GM12892 (cell line): Measurements from ENCODE around the gene FGF4.

Experiments used
- DNase-seq: peaks from one replicate; pipeline ENCODE4 v3.0.0; 2011; ENCODE audit not compliant: insufficient read length
- FAIRE-seq: peaks from 2 replicates; lab custom pipeline; 2011; peaks lifted over from hg19 to GRCh38; lab: Jason Lieb, UNC
- POLR2A ChIP-seq: IDR thresholded peaks from 2 replicates; pipeline ENCODE4 v1.6.1; 2011; ENCODE audit warnings: low read depth, low read length, control low read depth
- POLR2AphosphoS5 ChIP-seq: IDR thresholded peaks from 2 replicates; pipeline ENCODE4 v1.6.1; 2011; ENCODE audit warnings: low read depth, low read length, control low read depth
- TAF1 ChIP-seq: IDR thresholded peaks from 2 replicates; pipeline ENCODE4 v1.6.1; 2011; ENCODE audit warnings: low read depth, mild to moderate bottlenecking, control low read depth, low read length, borderline replicate concordance

The FGF4 gene

DNA sequence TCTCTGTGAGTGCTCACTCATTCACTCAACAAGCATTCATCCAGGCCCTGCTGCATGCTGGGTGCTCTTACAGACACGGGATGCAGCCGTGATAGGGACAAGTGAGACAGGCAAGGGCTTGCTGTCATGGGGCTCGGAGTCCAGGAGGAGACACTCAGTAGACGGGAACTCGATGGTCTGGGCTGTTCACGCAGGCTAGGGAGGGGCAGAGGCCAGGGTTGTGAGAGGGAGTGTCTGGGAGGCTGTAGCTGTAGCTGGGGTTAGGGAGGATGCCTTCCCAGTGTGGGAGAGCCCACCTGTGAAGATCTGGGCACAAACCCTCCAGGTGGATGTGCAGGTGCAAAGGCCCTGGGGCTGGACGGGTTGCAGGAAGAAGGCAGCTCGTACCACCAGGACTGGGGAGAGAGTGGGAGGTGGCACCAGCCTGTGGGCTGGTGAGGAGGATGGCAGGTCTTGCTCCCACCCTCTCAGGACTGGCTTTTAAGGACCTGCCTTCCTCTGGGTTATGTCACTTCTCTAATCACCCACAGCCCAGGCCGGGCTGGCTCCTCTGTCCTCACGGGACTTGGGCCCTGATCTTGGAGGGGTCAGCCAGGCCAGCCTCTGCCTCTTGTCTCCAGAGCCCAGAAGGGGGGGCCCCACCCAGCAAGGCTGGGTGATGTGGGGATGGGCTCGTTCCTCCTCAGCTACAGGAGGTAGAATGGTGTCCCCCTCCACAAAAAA lies 24.1 kb downstream of the FGF4 start:
- FAIRE-seq (no peak), DNase-seq (no peak)
- no peak for TF ChIP-seq POLR2A
- TF ChIP-seq TAF1: no peak
- no peak for TF ChIP-seq POLR2AphosphoS5

DNA sequence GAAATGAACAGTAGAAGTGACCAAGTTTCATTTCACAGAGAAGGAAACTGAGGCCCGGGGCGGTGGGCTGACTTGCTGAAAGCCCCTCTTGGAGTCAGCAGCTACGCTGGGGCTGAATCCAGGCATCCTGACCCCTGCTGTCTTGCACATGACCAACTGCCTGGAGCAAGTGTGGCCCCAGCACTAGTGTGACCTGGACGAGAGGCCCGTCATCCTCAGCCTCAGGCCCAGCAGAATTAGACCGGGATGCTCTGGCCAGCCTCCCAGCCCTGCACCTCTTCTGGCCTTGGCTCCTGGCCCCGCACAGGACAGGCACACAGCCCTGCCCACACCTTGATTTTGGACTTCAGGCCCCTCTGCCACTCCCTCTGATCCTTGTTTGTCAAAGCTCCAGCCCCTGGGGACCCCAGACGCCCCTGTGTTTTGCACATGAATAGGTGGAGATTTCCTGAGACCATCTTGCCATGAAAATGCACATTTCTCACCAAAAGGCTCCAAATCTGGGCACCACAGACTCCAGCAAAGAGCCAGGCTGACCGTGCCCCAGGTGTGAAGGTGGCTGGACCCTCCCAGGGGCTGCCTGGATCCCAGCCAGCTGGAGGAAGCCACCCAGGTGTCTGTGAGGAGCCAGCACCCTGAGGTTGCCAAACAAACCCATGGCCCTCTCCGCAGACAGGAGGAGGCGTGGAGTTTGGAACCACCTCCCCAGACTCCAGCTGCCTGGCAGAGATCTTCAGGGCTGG lies 24.9 kb downstream of the FGF4 start:
- DNase-seq (no peak), FAIRE-seq (no peak)
- TF ChIP-seq POLR2AphosphoS5 (no peak), TAF1 (no peak), POLR2A (no peak)

DNA sequence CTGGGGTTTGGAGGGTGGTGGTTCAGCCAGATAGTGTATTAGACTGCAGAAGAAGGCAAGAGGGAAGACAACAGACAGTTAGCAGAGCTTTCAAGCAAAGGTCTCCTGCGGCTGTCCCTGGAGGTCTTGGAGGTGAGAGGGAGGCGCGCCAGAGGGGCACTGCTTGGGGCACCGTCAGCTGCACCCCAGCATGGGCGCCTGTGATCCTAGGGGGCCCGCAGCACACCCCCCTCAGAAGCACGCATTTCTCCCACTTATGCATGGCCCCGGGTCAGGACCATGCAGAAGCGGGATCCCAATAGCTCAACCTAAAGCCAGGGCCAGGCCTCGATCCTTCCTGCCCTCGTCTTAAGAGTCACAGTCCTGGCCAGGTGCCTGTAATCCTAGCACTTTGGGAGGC lies 26.5 kb downstream of the FGF4 start:
- no peak for TF ChIP-seq POLR2AphosphoS5
- no peak for TF ChIP-seq TAF1
- no peak for TF ChIP-seq POLR2A
- FAIRE-seq (no peak), DNase-seq (no peak)

DNA sequence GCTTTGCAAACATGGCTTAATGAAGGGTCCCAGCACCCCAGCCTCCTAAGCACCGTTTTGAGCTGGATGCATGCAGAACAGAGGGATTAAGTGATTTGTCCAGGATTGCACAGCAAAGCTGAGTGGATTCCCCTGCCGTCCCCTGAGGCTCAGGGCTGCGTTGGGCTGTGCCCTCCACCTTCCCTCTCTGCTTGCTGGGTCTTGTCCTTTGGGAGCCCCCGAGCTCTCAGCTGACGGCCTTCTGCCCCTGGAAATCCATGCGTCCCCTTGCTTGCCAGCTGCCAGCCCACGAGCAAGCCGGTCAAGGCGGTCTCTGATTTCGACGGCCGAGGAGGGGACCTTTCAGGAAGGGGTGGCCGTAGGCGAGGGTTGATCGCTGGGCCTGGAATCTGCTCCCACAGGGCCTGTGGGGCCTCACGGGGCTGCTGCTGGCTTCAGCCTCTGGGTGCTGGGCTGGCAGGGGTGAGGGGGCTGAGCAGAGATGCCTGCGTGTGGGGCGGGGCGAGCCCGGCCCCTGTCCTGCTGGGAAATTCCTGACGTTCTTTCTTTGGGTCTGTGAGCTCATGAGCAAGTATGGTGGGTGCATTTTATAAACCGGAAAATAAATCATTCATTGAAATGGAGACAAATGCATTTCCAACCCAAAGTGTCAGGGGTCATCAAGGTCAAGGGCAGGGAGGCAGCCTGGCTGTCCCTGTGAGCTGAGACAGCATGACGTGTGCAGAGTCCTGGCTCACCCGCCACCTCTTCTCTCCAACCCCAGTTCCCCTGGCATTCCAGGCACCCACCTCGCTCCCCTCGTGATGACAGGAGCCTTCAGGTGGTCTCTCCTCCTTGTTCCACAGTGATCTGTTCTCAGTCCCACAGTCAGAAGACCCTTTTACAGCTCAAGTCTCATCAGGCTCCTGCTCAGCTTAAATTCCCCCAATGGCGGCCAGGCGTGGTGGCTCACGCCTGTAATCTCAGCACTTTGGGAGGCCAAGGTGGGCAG lies 28.1 kb downstream of the FGF4 start:
- TF ChIP-seq POLR2AphosphoS5: no peak
- no peak for TF ChIP-seq TAF1
- no peak for TF ChIP-seq POLR2A
- no peak for FAIRE-seq
- DNase-seq: no peak

DNA sequence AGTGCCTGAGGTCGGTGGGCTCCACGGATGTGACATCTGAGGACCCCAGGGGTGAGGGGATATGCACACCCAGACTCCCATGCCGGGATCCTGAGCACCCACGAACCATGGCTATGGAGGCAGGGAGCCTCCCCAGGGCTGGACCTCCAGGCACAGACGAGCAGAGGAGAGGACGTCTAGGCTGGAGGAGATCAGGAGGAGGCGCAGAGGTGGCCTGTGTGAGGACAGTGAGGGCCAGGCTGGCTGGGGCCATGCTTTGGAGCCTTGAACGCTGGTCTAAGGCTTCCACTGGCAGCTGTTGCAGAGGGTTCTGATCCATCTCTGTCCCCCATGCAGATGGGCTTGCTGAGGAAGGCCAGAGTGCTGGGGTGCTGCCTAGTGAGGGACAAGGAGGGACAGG lies 29.0 kb downstream of the FGF4 start:
- FAIRE-seq: no peak
- DNase-seq: no peak
- TF ChIP-seq TAF1: no peak
- TF ChIP-seq POLR2AphosphoS5: no peak
- TF ChIP-seq POLR2A: no peak

DNA sequence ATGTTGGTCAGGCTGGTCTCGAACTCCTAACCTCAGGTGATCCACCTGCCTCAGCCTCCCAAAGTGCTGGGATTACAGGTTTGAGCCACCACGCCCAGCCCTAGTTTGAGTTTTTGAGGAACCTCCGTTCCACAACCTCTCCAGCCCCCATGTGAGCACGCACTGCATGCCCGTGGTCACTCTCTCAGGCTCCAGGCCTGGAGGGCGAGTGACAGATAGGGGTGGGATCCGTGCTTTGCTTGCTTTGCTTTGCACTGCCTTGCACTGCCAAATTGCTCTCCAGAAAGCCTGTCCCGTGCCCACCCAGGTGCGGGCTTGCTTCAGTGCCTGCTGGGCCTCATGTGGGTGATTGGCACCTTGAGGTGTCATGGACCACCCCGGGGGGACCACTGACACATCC lies 29.9 kb downstream of the FGF4 start:
- DNase-seq (no peak), FAIRE-seq (no peak)
- no peak for TF ChIP-seq POLR2AphosphoS5
- no peak for TF ChIP-seq TAF1
- no peak for TF ChIP-seq POLR2A

DNA sequence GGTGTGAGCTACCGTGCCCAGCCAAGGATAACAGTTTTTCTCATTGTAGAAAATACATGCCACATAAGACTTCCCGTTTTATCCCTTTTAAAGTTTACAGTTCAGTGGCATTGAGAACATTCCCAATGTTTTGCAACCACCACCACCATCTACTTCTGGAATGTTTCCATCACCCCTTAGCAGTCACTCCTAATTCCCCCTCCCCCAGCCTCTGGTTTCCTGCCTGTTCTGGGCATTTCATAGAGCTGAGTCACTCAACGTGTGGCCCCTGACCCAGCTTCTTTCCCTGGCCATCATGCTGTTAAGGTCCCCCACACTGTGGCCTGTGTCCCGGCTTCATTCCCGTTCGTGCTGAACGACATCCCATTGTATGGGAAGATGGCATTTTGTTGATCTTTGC lies 30.7 kb downstream of the FGF4 start:
- no peak for TF ChIP-seq POLR2AphosphoS5
- TF ChIP-seq TAF1: no peak
- no peak for TF ChIP-seq POLR2A
- no peak for DNase-seq
- no peak for FAIRE-seq

DNA sequence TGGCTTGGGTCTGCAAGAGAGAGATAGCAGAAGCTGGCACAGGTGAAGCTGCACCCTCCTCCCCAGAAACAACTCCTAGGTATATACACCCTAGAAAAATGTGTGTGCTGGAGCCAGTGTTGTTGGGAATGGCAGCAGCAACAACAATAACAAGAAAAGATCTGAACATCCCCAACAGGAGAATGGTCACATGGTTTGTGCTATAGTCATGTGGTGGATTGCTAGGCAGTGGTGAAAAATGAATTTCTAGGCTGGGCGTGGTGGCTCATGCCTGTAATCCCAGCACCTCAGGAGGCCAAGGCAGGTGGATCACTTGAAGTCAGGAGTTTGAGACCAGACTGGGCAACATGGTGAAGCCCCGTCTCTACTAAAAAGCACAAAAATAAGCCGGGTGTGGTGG lies 40.3 kb downstream of the FGF4 start:
- TF ChIP-seq POLR2A (no peak), TAF1 (no peak), POLR2AphosphoS5 (no peak)
- FAIRE-seq (peak; percentile 66), DNase-seq (no peak)

DNA sequence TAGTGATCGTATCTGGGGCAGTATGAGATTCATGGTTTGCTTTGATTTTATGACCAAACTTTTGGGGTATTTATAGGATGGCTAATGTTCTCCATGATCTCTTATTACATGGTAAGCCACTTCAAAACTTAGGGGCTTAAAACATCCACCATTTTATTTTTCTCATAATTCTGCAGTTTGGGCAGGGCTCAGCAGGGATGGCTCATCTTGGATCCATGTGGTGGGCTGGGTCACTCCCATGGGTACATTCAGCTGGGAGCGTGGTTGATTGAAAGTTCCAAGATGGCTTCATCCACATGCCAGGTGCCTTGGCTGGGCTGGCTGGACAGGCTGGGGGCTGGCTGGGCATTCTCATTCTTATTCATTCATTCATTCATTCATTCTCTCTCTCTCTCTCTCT lies 40.8 kb downstream of the FGF4 start:
- no peak for TF ChIP-seq POLR2AphosphoS5
- TF ChIP-seq POLR2A: no peak
- no peak for TF ChIP-seq TAF1
- FAIRE-seq: no peak

DNA sequence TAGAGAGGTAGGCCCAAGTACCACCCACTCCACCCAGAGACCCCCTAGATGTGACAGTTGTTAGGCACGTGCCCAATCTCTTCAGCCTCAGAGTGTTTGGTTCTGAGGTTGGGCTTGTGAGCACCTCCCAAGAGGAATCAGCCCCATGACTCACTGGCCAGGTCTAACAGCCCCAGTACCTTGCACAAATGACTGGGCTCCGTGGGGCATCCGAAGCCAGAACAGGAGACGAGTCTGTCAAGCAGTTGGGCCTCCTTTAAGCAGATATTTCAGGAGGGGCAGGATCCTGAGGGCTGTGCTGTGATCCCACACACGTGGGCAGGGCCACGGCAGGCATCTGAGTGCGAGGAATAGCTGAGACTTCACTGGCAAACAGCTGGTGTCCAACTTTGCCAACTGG lies 42.2 kb downstream of the FGF4 start:
- FAIRE-seq: no peak
- TF ChIP-seq POLR2A: no peak
- TF ChIP-seq TAF1: no peak
- no peak for TF ChIP-seq POLR2AphosphoS5
- no peak for DNase-seq

More for the DNA sequence above, 40.8 kb downstream of the FGF4 start:
- no peak for DNase-seq

DNA sequence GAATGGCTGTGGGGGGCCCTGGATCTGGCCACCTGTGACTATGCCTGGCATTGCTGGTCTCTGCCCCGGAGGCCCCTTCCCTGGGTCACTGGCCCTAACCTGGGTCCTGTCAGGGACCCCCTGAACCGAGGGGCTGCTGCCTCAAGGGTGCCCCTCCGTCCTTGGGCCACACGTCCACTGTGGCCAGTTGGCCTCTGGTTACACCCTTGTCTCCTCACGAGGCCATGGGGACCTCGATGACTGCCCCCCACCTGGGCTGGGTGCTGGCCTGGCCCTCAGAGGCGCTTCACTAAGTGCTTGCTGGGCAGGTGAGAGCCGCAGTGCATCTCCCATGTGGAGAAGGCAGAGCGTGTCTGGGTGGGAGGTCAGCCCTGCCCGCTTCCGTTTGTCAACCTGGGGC lies 44.0 kb downstream of the FGF4 start:
- no peak for DNase-seq
- no peak for TF ChIP-seq POLR2A
- no peak for TF ChIP-seq TAF1
- TF ChIP-seq POLR2AphosphoS5: no peak
- FAIRE-seq: no peak
